Thymus (tissue), 11 donors: ENCODE measurements around the gene DOCK3. TPM values are rescaled to one million over a fixed set of nuclear protein-coding genes. Genes with fewer than 3 reads are reported as not detected.
"Not testable (repeated sequence)": the region's sequence is repeated elsewhere in the genome, so short reads cannot be mapped to it uniquely, and the experiment has no call there.

Experiments used
- DNase-seq, 9 donors: peaks; one replicate each; pipeline ENCODE4 v3.0.0-alpha.2; 2013; ENCODE audit warnings: low spot score in 9 of 9, low read depth in 6 of 9, missing footprints in 1 of 9
- H3K27ac ChIP-seq, 2 donors: one replicate each; pipeline ENCODE4 v1.5.1; 2013; ENCODE audit warnings: control low read depth in 1 of 2, low read depth in 1 of 2, low read length in 1 of 2, mild to moderate bottlenecking in 1 of 2, moderate library complexity in 1 of 2
- H3K27me3 ChIP-seq, 2 donors: one replicate each; pipeline ENCODE4 v1.5.1; 2013; ENCODE audit warnings: low read length in 1 of 2; ENCODE audit not compliant: control insufficient read depth in 2 of 2, insufficient read depth in 1 of 2
- H3K36me3 ChIP-seq, 2 donors: one replicate each; pipeline ENCODE4 v1.5.1; 2013; ENCODE audit warnings: low read length in 1 of 2, mild to moderate bottlenecking in 1 of 2, moderate library complexity in 1 of 2; ENCODE audit not compliant: control insufficient read depth in 2 of 2, insufficient read depth in 2 of 2
- H3K4me1 ChIP-seq, 2 donors: one replicate each; pipeline ENCODE4 v1.5.1; 2013; ENCODE audit warnings: low read length in 2 of 2; ENCODE audit not compliant: control insufficient read depth in 2 of 2, insufficient read depth in 2 of 2
- H3K4me3 ChIP-seq, 2 donors: one replicate each; pipeline ENCODE4 v1.5.1; 2013; ENCODE audit warnings: low read length in 2 of 2, control low read depth in 1 of 2, mild to moderate bottlenecking in 1 of 2
- H3K9me3 ChIP-seq, 2 donors: one replicate each; pipeline ENCODE4 v1.5.1; 2013; ENCODE audit warnings: low read length in 1 of 2, mild to moderate bottlenecking in 1 of 2; ENCODE audit not compliant: control insufficient read depth in 2 of 2, insufficient read depth in 1 of 2
- WGBS: extraction: QIAGEN DNeasy Blood & Tissue Kit; methylation state at CpG from one replicate; pipeline ENCODE4 v1.1.7; 2013; 5-methylcytosine and 5-hydroxymethylcytosine counted together
- polyA plus RNA-seq: library from polyadenylated mRNA; stranded (reverse); fragments of 200-250 nt; gene quantifications from one replicate; pipeline ENCODE4 v1.2.3, GENCODE V29; 2013
- total RNA-seq: library from RNA; stranded (reverse); fragments of 120-200 nt; gene quantifications from one replicate; pipeline ENCODE4 v1.2.4, GENCODE V29; 2013
- donor health status: healthy.

DOCK3 gene
- total and polyA plus RNA-seq, 2 donors = 0.05 to 0.21 TPM

- not testable (repeated sequence) for H3K27me3 ChIP-seq, H3K9me3 ChIP-seq, H3K27ac ChIP-seq, DNase-seq, H3K4me3 ChIP-seq
- Histone ChIP-seq H3K36me3 (peaks cover 22 to 34% of the 10 kb centered on the region in 2 donors), H3K4me1 (peaks cover 34 to 56% of the 10 kb centered on the region in 2 donors)
- WGBS = 95% methylated on average over 6 of the region's 6 CpGs
These were observed 712.6 kb downstream of the DOCK3 start for GRCh38 chr3:51387281-51387680.

- Histone ChIP-seq H3K27ac (no peak overlapping the region), H3K27me3 (no peaks in the 10 kb centered on the region), H3K4me3 (no peak overlapping the region), H3K36me3 (peaks cover 33 to 45% of the 10 kb centered on the region in 2 donors), H3K4me1 (peaks cover 40 to 63% of the 10 kb centered on the region in 2 donors), H3K9me3 (peaks cover 2 to 16% of the 10 kb centered on the region in 2 donors)
- WGBS = 95% methylated on average over 6 of the region's 6 CpGs
- DNase-seq = no peak
These were observed 713.7 kb downstream of the DOCK3 start for GRCh38 chr3:51388286-51389029.

GRCh38 chr3:51389423-51390183 lies 714.9 kb downstream of the DOCK3 start:
- peak overlapping the region in 1 of 2 donors; percentile 4 for H3K27ac ChIP-seq
- peaks cover 44 to 56% of the 10 kb centered on the region in 2 donors for H3K36me3 ChIP-seq
- DNase-seq = peak in 2 of 9 donors; percentile 62 to 64
- no peaks in the 10 kb centered on the region for H3K27me3 ChIP-seq
- 87% methylated on average over 6 of the region's 6 CpGs for WGBS
- peaks cover 2 to 16% of the 10 kb centered on the region in 2 donors for H3K9me3 ChIP-seq
- peaks cover 41 to 63% of the 10 kb centered on the region in 2 donors for H3K4me1 ChIP-seq
- H3K4me3 ChIP-seq = no peak overlapping the region

- Histone ChIP-seq H3K27ac (peak overlapping the region; percentile 49 to 98), H3K36me3 (peaks cover 53 to 65% of the 10 kb centered on the region in 2 donors), H3K27me3 (no peaks in the 10 kb centered on the region), H3K4me1 (peaks cover 41 to 63% of the 10 kb centered on the region in 2 donors), H3K9me3 (peaks cover 2 to 16% of the 10 kb centered on the region in 2 donors), H3K4me3 (peak overlapping the region; percentile 39 to 96)
- DNase-seq = no peak
- 46% methylated on average over 29 of the region's 29 CpGs for WGBS
These were observed 715.7 kb downstream of the DOCK3 start for GRCh38 chr3:51390246-51391074.

- Histone ChIP-seq H3K27ac (peak within 1 kb of the TSS; percentile 85 to 98), H3K9me3 (peaks cover 2 to 16% of the 10 kb centered on the region in 2 donors), H3K4me1 (peaks cover 36 to 56% of the 10 kb centered on the region in 2 donors), H3K36me3 (peaks cover 59 to 71% of the 10 kb centered on the region in 2 donors), H3K4me3 (peak within 1 kb of the TSS; percentile 72 to 96), H3K27me3 (no peaks in the 10 kb centered on the region)
- WGBS = under 1% methylated on average over 83 of the region's 83 CpGs
- DNase-seq = peak; percentile 77 to 97 (median 90)
These were observed 716.4 kb downstream of the DOCK3 start, which contains the start of gene RBM15B for GRCh38 chr3:51391075-51391565. RBM15B (plus strand) TSS chr3:51391285; CDS start chr3:51391400, 115 bp downstream.

GRCh38 chr3:51391566-51392354 lies 717.0 kb downstream of the DOCK3 start:
- peak in 2 of 9 donors; percentile 48 to 68 for DNase-seq
- Histone ChIP-seq H3K4me1 (peaks cover 29 to 50% of the 10 kb centered on the region in 2 donors), H3K9me3 (peaks cover 2 to 16% of the 10 kb centered on the region in 2 donors), H3K36me3 (peaks cover 66 to 77% of the 10 kb centered on the region in 2 donors), H3K4me3 (peak overlapping the region; percentile 72 to 96), H3K27me3 (no peaks in the 10 kb centered on the region), H3K27ac (peak overlapping the region; percentile 85 to 98)
- 16% methylated on average over 115 of the region's 115 CpGs for WGBS

- Histone ChIP-seq H3K4me1 (peaks cover 27 to 45% of the 10 kb centered on the region in 2 donors), H3K36me3 (peaks cover 67 to 81% of the 10 kb centered on the region in 2 donors), H3K9me3 (peaks cover 2 to 16% of the 10 kb centered on the region in 2 donors), H3K27me3 (no peaks in the 10 kb centered on the region), H3K4me3 (peak overlapping the region; percentile 72 to 96), H3K27ac (no peak overlapping the region)
- 97% methylated on average over 42 of the region's 42 CpGs for WGBS
- DNase-seq = no peak
These were observed 717.8 kb downstream of the DOCK3 start for GRCh38 chr3:51392355-51393133.
